Vagina (tissue), 2 donors: ENCODE measurements around the gene LY6G5C.

Experiments used
- POLR2A ChIP-seq, 2 donors: fragments of 450-650 bp; IDR thresholded peaks; one replicate each; pipeline ENCODE4 v1.6.1; 2017; ENCODE audit warnings: antibody characterized with exemption in 2 of 2, mild to moderate bottlenecking in 2 of 2, moderate library complexity in 2 of 2
- POLR2AphosphoS5 ChIP-seq, 2 donors: sonication (generic); formaldehyde crosslinking; IDR thresholded peaks; one replicate each; pipeline ENCODE4 v1.9.0; 2017; ENCODE audit warnings: antibody characterized with exemption in 2 of 2, mild to moderate bottlenecking in 2 of 2, low read depth in 1 of 2; ENCODE audit not compliant: insufficient read depth in 1 of 2
- TF ChIP-seq, protein P1 (sequence below), 3 experiments: fragments of 450-650 bp in 2 of 3; fragments of 200-600 bp in 1 of 3; sonication (generic) in 1 of 3; IDR thresholded peaks; one replicate each; pipeline ENCODE4 v1.5.1; 2017 to 2019; ENCODE audit warnings: antibody characterized with exemption in 3 of 3, mild to moderate bottlenecking in 2 of 3, moderate library complexity in 2 of 3

DNA sequence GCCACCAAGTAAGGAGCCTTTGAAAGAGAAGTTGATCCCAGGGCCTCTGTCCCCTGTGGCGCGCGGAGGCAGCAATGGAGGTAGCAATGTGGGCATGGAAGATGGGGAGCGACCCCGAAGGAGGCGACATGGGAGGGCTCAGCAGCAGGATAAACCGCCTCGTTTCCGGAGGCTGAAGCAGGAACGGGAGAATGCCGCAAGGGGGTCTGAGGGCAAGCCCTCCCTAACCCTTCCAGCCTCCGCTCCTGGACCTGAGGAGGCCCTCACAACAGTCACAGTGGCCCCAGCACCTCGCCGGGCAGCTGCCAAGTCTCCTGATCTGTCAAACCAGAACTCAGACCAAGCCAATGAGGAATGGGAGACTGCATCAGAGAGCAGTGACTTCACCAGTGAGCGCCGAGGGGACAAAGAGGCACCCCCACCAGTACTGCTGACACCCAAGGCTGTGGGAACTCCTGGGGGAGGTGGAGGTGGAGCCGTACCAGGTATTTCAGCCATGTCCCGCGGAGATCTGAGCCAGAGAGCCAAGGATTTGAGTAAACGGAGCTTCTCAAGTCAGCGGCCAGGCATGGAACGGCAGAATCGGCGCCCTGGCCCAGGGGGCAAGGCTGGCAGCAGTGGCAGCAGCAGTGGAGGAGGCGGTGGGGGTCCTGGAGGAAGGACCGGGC, 48.5 kb downstream of the LY6G5C start:
- TF ChIP-seq, protein P1, sequence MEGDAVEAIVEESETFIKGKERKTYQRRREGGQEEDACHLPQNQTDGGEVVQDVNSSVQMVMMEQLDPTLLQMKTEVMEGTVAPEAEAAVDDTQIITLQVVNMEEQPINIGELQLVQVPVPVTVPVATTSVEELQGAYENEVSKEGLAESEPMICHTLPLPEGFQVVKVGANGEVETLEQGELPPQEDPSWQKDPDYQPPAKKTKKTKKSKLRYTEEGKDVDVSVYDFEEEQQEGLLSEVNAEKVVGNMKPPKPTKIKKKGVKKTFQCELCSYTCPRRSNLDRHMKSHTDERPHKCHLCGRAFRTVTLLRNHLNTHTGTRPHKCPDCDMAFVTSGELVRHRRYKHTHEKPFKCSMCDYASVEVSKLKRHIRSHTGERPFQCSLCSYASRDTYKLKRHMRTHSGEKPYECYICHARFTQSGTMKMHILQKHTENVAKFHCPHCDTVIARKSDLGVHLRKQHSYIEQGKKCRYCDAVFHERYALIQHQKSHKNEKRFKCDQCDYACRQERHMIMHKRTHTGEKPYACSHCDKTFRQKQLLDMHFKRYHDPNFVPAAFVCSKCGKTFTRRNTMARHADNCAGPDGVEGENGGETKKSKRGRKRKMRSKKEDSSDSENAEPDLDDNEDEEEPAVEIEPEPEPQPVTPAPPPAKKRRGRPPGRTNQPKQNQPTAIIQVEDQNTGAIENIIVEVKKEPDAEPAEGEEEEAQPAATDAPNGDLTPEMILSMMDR (IDR thresholded peaks at IDR 0.05) = no peak
- no peak for TF ChIP-seq POLR2A (IDR thresholded peaks at IDR 0.05)
- TF ChIP-seq POLR2AphosphoS5 (IDR thresholded peaks at IDR 0.05; ENCODE audit: insufficient read depth in 1 of 2, low read depth in 1 of 2) = peak in 1 of 2 donors; percentile 16
